Measurements from ENCODE around the gene BLTP3B.

The BLTP3B gene

GRCh38 chr12:100110276-100110675, 32.4 kb downstream of the BLTP3B start:
- DNase-seq (ENCODE audit: low read depth) = no peak

- no peak for DNase-seq (ENCODE audit: low read depth)
These were observed 35.8 kb downstream of the BLTP3B start for GRCh38 chr12:100106861-100107260.

- no peak for DNase-seq (ENCODE audit: low read depth)
These were observed 37.0 kb downstream of the BLTP3B start for GRCh38 chr12:100105661-100106060.

- DNase-seq (ENCODE audit: low read depth) = no peak
These were observed 41.7 kb downstream of the BLTP3B start for GRCh38 chr12:100101000-100101399.

Measured in T-helper 22 cell (primary cell).